HS-5 (cell line): ENCODE measurements around the gene THAP4.
A peak's percentile ranks its signal among the peaks of the same experiment; 100 is the strongest.

Source experiments
- DNase-seq: peaks from one replicate; pipeline ENCODE4 v3.0.0-alpha.2; 2012; ENCODE audit warnings: low read depth

The THAP4 gene

DNA sequence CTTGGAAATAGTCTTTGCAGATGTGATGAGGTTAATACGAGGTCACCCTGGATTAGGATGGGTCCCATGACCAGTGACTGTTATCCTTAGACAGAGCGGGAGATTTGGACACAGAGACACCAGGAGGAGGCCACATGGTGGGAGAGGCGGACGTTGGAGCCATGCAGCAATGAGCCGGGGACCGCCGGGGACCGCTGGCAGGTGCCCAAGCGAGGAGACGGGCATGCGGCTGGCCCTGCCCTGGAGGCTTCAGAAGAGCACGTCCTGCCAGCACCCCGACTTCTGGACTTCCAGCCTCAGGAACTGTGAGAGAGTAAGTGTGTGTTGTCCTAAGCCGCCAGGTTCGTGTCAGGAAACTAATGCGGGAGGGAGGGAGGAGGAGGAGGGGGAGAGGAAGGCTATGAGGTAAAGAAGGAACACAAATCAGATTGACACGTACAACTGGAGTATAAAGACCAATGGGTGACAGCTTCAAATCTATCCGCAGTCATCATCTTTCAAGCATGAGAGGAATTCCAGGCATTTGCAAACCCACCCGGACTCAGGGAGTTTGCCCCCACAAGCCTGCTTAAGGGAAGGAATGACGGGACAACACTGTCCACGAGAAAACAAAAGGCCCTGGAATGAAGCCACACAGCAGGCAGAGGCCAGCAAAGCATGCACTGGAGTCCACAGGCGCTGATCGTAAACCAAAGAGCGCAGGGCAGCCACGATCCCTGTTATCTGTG lies 90.0 kb downstream of the THAP4 start:
- peak; percentile 95 for DNase-seq

DNA sequence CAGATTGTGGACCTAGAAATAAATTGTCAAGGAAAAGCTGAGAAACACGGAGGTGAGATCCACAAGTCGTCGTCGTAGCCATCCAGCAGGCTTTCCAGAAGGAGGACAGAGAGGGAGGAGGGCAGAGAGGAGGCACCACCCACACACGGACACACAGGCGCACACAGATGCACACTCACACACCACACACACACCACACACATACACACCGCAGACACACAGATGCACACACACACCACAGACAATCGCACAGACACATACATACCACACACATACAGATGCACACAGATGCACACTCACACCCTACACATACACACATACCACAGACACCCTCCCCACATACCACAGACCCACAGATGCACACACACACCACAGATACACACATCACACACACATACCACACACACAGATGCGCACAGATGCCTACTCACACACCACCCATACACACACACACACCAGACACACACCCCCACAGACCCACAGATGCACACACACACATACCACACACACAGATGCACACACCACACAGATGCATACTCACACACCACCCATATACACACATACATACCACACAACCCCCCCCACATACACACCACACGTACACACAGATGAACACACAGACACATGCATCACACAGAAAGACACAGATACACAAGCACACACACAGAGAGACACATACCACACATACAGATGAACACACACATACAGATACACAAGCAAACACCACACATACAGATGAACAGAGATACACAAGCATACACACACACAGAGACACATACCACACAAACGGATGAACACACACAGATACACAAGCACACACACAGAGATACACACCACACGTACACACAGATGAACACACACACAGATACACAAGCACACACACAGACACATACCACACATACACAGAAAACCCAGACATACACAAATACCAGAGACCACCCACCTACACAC lies 91.2 kb downstream of the THAP4 start:
- DNase-seq = no peak

DNA sequence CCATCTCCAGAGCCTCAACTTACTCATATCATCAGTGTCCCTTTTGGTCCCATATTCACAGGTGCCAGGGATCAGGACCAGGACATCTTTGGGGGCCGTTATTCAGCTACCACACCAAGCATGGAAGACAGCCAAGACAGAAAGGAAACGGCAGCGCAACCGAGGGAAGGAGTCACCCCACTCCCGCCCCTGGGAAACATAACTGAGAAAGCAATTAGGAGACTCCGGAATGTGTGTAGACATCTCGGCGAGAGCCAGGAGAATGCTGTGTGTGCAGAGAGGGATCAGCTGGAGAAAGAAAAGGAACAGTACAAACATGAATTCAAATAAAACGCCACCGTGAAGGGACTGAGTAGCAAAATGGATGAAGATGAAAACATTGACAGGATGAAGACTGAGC lies 91.9 kb downstream of the THAP4 start:
- no peak for DNase-seq

DNA sequence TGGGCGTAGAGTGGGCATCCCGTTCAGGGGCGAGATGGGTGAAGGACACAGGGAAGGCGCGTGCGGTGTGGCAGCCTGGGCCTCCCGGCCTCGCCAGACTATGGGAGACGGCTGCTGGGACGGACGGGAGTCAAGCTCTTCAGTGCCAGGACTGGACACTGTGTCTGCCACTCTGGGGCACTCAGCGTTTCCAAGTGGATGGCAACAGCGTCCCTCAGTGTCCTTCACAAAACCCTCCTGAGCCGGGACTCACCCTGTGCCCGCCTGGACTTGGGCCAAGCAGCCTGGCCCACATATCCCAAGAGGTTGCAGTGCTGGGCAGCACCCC lies 94.7 kb downstream of the THAP4 start:
- no peak for DNase-seq

DNA sequence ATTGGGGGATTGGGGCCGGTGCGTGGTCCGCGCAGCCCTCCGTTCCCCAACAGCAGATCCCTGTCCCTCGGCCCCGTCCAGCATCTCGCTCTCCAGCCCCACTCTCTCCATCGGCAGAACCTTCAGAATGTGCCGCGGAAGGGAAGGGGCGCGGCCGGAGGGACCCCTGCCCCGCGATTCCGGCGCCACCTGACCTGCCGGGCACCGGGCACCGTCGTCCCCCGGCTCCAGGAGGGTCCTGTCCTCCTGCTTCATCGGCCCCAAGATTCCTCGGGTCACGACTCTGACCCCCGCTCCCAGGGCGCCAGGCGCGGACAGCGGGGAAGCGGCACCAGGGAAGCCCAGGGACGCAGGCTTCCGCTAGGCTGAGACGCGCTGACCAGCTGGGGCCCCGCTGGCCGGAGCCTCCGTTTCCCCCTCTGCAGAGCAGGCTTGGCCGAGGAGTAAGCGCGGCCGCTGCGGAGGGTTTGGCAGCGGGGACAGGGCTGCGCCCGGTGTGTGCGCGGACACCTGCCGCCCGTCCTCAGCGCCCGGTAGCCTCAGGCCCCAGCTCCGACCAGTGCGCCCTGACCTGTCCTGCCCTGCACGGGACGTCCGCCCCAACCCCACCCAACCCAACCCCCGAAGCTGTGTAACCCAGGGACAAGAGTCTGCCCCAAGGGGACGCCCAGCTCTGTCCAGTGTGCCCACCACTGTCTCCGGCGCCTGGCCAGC lies 95.2 kb downstream of the THAP4 start:
- no peak for DNase-seq

DNA sequence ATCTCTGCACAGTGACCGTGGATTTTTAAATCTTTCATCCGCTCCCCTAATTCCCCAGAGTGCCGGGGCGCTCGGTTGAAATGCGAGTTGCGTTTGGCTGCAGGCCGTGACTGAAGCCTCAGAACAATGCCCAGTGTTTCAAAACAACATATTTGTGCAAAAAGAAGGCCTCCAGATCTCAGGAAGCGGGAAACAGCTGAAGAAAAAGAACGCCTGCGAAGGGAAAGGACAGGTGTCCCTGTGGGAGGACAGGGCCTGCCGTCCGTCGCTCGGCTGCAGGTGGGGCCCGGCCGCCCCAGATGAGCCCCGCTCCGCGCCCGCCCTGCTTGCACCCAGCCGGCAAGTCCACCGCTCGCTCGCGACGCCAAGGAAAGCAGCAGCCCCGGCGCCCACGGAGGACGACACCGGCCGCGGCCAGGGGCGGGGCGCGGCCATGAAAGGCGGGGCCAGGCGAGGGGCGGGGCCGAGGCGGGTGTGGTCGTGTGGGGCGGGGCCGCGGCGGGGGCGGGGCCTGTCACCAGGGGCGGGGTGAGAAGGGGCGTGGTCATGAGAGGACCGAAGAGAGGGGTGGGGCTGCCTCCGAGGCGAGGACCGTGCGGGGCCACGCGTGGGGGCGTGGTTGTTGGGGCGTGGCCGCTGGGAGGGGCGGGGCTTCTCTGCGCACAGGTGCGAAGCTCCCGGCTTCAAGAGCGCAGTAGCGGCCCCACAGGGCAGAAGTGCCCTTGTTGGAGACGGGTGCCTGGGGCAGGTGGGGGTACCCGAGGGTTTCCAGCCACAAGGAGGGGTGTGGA lies 96.0 kb downstream of the THAP4 start:
- DNase-seq = no peak

DNA sequence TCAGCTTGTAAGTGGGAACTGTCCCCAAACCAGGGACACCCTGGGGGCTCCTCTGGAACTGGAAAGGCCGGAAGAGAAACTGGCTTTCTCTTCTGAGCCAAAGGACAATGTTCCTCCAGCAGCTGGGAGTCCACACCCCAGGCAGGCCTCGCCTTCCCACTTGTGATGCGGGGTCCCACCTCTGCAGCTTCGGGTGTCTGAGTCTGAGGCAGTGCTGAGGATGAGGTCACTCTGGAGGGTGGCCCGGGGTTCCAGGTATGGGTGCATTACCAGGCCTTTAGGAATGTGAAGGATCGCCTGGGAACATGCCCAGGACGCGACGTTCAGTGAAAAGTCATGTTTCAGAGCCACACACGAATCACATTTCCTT lies 96.6 kb downstream of the THAP4 start:
- no peak for DNase-seq

DNA sequence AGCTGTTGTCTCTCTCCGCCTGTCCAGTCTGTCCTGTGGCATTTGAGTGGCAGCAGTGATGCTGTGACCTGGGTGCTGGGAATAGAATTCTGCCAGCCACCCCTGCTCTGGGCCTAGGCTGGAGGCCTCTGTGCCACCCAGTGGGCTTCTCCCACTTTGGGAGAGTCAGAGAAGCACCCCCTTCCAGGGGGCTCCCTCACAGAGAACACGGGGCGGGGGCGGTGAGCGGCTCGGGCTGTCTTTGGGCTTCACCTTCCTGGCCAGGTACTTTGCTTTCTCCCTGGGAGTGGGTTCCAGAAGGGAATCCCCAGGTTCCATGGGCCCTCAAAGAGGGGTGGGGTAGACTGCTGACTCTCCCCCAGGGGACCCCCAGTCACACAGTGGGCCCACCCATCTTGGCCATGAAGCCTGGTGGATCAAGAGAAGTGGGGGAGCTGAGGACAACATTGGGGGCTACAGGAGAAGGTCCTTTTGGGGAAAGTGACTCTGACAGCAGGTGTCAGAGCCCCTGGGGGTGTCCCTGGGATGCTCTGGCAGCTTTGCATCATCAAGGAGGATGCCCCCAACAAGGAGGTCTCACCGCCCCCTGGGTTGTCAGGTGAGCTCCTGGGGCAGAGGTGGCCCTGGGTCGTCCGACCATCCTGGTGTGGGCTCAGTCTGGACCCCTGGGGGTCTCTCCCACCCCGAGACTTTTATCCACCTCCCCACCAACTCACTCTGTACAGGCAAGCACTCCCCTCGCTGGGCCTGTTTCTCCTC lies 97.2 kb downstream of the THAP4 start:
- DNase-seq = no peak

DNA sequence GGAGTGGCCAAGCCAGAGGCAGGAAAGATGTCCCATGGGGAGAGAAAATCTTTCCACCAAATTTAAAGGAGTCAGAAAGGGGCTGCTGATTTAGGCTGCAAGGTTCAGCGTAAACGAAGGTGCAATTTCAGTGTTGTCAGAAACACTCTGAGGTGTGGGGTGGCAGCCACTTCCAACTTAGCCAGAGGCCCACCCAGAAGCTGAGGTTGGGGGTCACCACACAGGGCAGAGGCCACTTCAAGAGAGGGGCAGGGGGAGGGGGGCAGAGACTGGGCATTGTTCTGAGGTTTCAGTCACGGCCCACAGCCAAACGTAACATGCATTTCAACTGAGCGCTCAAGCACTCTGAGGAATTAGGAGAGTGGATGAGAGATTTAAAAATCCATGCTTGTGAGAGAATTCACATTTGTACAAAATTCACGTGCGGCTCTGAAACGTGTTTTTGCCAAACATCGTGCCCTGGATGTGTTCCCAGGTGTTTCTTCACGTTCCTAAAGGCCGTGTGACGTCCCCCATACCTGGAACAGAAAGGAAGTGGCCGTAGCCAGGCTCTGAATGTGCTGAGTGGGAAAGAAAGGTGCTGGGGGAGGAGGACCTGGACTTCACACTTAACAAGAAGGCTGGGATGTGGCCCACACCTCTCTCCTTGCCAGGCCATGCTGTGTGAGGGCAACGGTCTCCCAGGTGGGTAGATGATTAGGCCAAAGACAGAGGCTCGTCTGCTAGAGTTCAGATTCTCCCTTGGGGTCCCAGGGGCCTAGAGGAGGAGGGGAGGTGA lies 97.9 kb downstream of the THAP4 start:
- DNase-seq = no peak

DNA sequence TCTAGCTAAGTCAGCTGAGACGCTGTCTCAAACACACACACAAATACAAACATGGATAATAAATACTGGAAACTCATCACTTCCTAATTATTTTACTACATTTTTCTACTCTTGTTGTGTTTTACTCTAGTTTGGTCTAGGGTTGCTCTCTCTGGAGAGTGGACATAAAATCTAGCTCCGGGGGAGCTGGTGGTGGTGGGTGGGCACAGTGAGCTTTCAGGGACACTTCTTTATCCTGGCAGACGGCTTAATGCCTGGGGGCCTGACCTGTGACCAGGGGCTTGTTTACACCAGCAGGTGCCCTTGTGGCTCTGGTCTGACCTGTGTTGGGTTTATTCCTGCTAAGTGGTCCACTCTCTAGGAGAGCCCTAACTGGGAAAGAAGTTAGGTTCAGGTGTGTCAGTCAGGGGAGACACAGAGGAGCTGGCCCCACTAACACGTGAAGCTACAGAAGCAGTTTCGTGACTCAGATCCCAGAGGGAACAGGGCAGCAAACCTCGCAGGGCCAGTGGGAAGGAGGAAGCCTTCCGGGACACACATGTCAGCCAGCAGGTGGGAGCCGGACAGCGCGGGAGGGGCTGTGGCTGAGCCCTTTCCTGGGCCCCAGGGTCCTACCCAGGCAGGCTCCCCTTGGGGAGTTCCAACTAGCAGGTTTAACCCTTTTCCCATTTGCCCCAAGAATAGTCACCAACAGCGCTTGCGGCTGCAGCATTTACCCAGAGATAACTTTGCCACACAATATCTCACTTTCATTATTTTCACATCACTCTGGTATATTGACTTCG lies 100.9 kb downstream of the THAP4 start:
- no peak for DNase-seq

DNA sequence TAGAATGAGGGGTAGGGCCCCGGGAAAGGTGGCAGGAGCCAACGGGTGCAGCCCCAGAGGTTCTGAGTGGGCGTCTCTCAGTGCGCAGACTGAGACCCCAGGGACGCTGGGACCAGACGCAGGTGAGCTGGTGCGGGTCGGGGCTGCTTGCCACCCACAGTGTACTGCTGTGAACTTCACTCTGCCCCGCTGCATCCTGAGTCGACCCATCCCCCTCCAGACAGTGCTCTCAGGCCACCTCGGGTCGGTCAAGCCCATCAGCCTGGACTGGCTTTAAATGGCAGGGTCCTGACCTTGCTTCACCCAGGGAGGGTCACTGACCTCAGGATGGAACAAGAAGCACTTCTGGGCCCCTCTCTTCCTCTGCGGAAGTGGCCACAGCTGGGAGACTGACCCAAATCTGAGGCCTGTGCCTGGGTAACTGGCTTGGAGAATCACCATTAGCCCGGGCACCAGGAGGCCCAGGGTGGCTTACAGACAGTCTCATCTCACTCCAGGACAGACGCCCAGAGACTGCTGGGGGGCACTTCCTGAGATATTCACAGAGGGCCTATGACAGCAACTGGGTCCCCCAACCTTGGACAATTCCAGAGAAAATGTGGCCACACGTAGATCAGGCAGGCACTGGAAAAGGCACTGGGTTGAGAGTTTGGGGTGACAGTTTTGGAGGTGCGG lies 102.1 kb downstream of the THAP4 start:
- no peak for DNase-seq
